Endothelial cell (in vitro differentiated cells): ENCODE measurements around the gene CAPN12. TPM values are rescaled to one million over a fixed set of nuclear protein-coding genes. Genes with fewer than 3 reads are reported as not detected.

Experiments used
- DNase-seq: peaks from one replicate; pipeline ENCODE4 v3.0.0; 2021; ENCODE audit warnings: low spot score
- H3K27ac Mint-ChIP-seq: one replicate; pipeline ENCODE4 v1.8.0; 2021; ENCODE audit warnings: mixed read lengths, inconsistent platforms; ENCODE audit not compliant: unreplicated experiment
- H3K27me3 Mint-ChIP-seq: one replicate; pipeline ENCODE4 v1.8.0; 2021; ENCODE audit warnings: mild to moderate bottlenecking, moderate library complexity, mixed read lengths, inconsistent platforms; ENCODE audit not compliant: unreplicated experiment
- H3K36me3 Mint-ChIP-seq: one replicate; pipeline ENCODE4 v1.8.0; 2021; ENCODE audit warnings: mild to moderate bottlenecking, low read depth, mixed read lengths, inconsistent platforms; ENCODE audit not compliant: unreplicated experiment
- H3K4me1 Mint-ChIP-seq: one replicate; pipeline ENCODE4 v1.8.0; 2021; ENCODE audit warnings: mild to moderate bottlenecking, mixed read lengths, inconsistent platforms; ENCODE audit not compliant: unreplicated experiment
- H3K4me3 Mint-ChIP-seq: one replicate; pipeline ENCODE4 v1.8.0; 2021; ENCODE audit warnings: mild to moderate bottlenecking, mixed read lengths, inconsistent platforms; ENCODE audit not compliant: unreplicated experiment
- H3K9me3 Mint-ChIP-seq: one replicate; pipeline ENCODE4 v1.8.0; 2021; ENCODE audit warnings: mixed read lengths, inconsistent platforms; ENCODE audit not compliant: unreplicated experiment
- CTCF ChIP-seq: fragments of 200-600 bp; sonication (generic); IDR thresholded peaks from one replicate; pipeline ENCODE4 v1.5.0; 2021; ENCODE audit warnings: antibody characterized with exemption; ENCODE audit not compliant: unreplicated experiment
- total RNA-seq: library from RNA; stranded (reverse); fragmentation: NEBNext Ultra II Directional; extraction: Animal tissue kit (Norgen Biotek cat#: 25700); gene quantifications from one replicate; pipeline ENCODE4 v1.2.1, GENCODE V29; 2021; ENCODE audit not compliant: unreplicated experiment

CAPN12 gene
- total RNA-seq, 1 donor from 2014 or later = 2.9 TPM

GRCh38 chr19:38734426-38735256, 9.6 kb downstream of the CAPN12 start:
- no peak for DNase-seq
- peak overlapping the region; percentile 59 for H3K4me3 Mint-ChIP-seq
- peaks cover 33% of the 10 kb centered on the region for H3K27me3 Mint-ChIP-seq
- TF ChIP-seq CTCF = no peak
- H3K4me1 Mint-ChIP-seq = peaks cover 12% of the 10 kb centered on the region
- no peaks in the 10 kb centered on the region for H3K9me3 Mint-ChIP-seq
- H3K36me3 Mint-ChIP-seq = peaks cover 32% of the 10 kb centered on the region
- H3K27ac Mint-ChIP-seq = no peak overlapping the region

- Mint-ChIP-seq H3K27ac (no peak overlapping the region), H3K4me3 (no peak overlapping the region), H3K36me3 (peaks cover 34% of the 10 kb centered on the region), H3K27me3 (peaks cover 32% of the 10 kb centered on the region), H3K4me1 (peaks cover 12% of the 10 kb centered on the region), H3K9me3 (no peaks in the 10 kb centered on the region)
- no peak for TF ChIP-seq CTCF
- no peak for DNase-seq
These were observed 10.2 kb downstream of the CAPN12 start for GRCh38 chr19:38734176-38734425.

GRCh38 chr19:38733493-38734175, 10.6 kb downstream of the CAPN12 start:
- Mint-ChIP-seq H3K4me1 (peaks cover 12% of the 10 kb centered on the region), H3K9me3 (no peaks in the 10 kb centered on the region), H3K27ac (peak overlapping the region; percentile 36), H3K27me3 (peaks cover 32% of the 10 kb centered on the region), H3K36me3 (peaks cover 34% of the 10 kb centered on the region), H3K4me3 (no peak overlapping the region)
- no peak for DNase-seq
- TF ChIP-seq CTCF = no peak

GRCh38 chr19:38733241-38733492, 11.1 kb downstream of the CAPN12 start:
- Mint-ChIP-seq H3K27me3 (peaks cover 32% of the 10 kb centered on the region), H3K4me1 (peaks cover 12% of the 10 kb centered on the region), H3K4me3 (no peak overlapping the region), H3K36me3 (peaks cover 34% of the 10 kb centered on the region), H3K27ac (peak overlapping the region; percentile 36), H3K9me3 (no peaks in the 10 kb centered on the region)
- DNase-seq = no peak
- TF ChIP-seq CTCF = no peak

- Mint-ChIP-seq H3K4me3 (peak overlapping the region; percentile 75), H3K27ac (peak overlapping the region; percentile 52), H3K9me3 (no peaks in the 10 kb centered on the region), H3K36me3 (peaks cover 29% of the 10 kb centered on the region), H3K4me1 (peaks cover 6% of the 10 kb centered on the region), H3K27me3 (peaks cover 34% of the 10 kb centered on the region)
- TF ChIP-seq CTCF = no peak
- DNase-seq = no peak
These were observed 12.5 kb downstream of the CAPN12 start for GRCh38 chr19:38731654-38732301.
